H1 (cell line): ENCODE data around the gene CTNNA3. TPM values are rescaled to one million over a fixed set of nuclear protein-coding genes. Genes with fewer than 3 reads are reported as not detected.

Experiments
- CTCF ChIA-PET: fragments of 300-600 bp; sonication (Branson Sonifier 250); formaldehyde crosslinking; loops from one replicate; lab custom pipeline; 2021; ENCODE audit not compliant: partially characterized antibody; lab: Charles Lee
- POLR2A ChIA-PET: fragments of 300-600 bp; sonication (Branson Sonifier 250); formaldehyde crosslinking; loops from one replicate; lab custom pipeline; 2021; ENCODE audit warnings: inconsistent platforms; ENCODE audit not compliant: partially characterized antibody; lab: Charles Lee
- DNase-seq, 2 experiments: peaks; one replicate each; pipeline versions ENCODE4 v3.0.0 to v3.0.0-alpha.2; 2010 to 2022; ENCODE audit warnings: low spot score in 2 of 2, low read depth in 1 of 2, mixed read lengths in 1 of 2
- FAIRE-seq: peaks from 2 replicates; lab custom pipeline; 2011; peaks lifted over from hg19 to GRCh38; lab: Jason Lieb, UNC
- H2AFZ ChIP-seq: 2 replicates; pipeline ENCODE4 v1.8.1; 2012; ENCODE audit warnings: low read length, inconsistent platforms
- H2AK5ac ChIP-seq: 2 replicates; pipeline ENCODE4 v1.6.1; 2013; ENCODE audit warnings: low read depth, low read length
- H2BK120ac ChIP-seq: replicated peaks from 2 replicates; pipeline ENCODE3; 2013; ENCODE audit warnings: low read depth, low read length, inconsistent platforms
- H2BK12ac ChIP-seq: 2 replicates; pipeline ENCODE4 v1.6.1; 2013; ENCODE audit warnings: low read depth, low read length
- H2BK15ac ChIP-seq: 2 replicates; pipeline ENCODE4 v1.6.1; 2013; ENCODE audit warnings: low read length
- H2BK20ac ChIP-seq: 2 replicates; pipeline ENCODE4 v1.6.1; 2013; ENCODE audit warnings: low read length
- H2BK5ac ChIP-seq: 2 replicates; pipeline ENCODE4 v1.6.1; 2013; ENCODE audit warnings: low read depth, low read length
- H3K14ac ChIP-seq: 2 replicates; pipeline ENCODE4 v1.6.1; 2013; ENCODE audit warnings: inconsistent platforms; ENCODE audit not compliant: insufficient read length
- H3K18ac ChIP-seq: 2 replicates; pipeline ENCODE4 v1.6.1; 2013; ENCODE audit warnings: low read length; ENCODE audit errors: extremely low read depth
- H3K23ac ChIP-seq: 2 replicates; pipeline ENCODE4 v1.6.1; 2013; ENCODE audit warnings: inconsistent platforms; ENCODE audit not compliant: insufficient read length
- H3K23me2 ChIP-seq: 2 replicates; pipeline ENCODE4 v1.6.1; 2013; ENCODE audit warnings: low read depth, low read length
- H3K27ac ChIP-seq: 2 replicates; pipeline ENCODE4 v1.6.1; 2011; ENCODE audit warnings: low read depth, low read length, inconsistent platforms
- H3K27me3 ChIP-seq, 4 experiments: replicated peaks in 1 of 4; 1 replicate in 1 of 4; 2 replicates in 3 of 4; pipeline versions ENCODE4 v1.6.1 to v1.8.1; 2011 to 2013; ENCODE audit warnings: low read length in 3 of 4, mild to moderate bottlenecking in 3 of 4, inconsistent platforms in 2 of 4, mixed read lengths in 2 of 4, moderate library complexity in 1 of 4; ENCODE audit not compliant: control insufficient read depth in 3 of 4, insufficient read depth in 3 of 4; ENCODE audit errors: extremely low read depth in 1 of 4
- H3K36me3 ChIP-seq, 4 experiments: 2 replicates each; pipeline versions ENCODE4 v1.6.1 to v1.8.1; 2011 to 2013; ENCODE audit warnings: mild to moderate bottlenecking in 4 of 4, low read length in 3 of 4, moderate library complexity in 2 of 4, control low read depth in 1 of 4, inconsistent platforms in 1 of 4; ENCODE audit not compliant: insufficient read depth in 4 of 4, control insufficient read depth in 2 of 4
- H3K4ac ChIP-seq: replicated peaks from 2 replicates; pipeline ENCODE3; 2013; ENCODE audit warnings: low read length, low read depth, mixed read lengths, inconsistent platforms; ENCODE audit not compliant: insufficient read length
- H3K4me1 ChIP-seq, 4 experiments: replicated peaks in 1 of 4; 1 replicate in 1 of 4; 2 replicates in 3 of 4; pipeline versions ENCODE4 v1.6.1 to v1.8.1; 2011 to 2013; ENCODE audit warnings: low read length in 3 of 4, inconsistent platforms in 2 of 4, mixed read lengths in 1 of 4; ENCODE audit not compliant: insufficient read depth in 4 of 4, control insufficient read depth in 3 of 4
- H3K4me2 ChIP-seq, 2 experiments: 2 replicates each; pipeline versions ENCODE4 v1.6.1 to v1.8.1; 2011 to 2013; ENCODE audit warnings: low read depth in 2 of 2, low read length in 2 of 2, control low read depth in 1 of 2, inconsistent platforms in 1 of 2, mild to moderate bottlenecking in 1 of 2; ENCODE audit not compliant: insufficient read depth in 1 of 2
- H3K4me3 ChIP-seq, 4 experiments: fragments of 200-600, 300-600 bp in 1 of 4; sonication (generic), shearing (Covaris generic), sonication (Bioruptor Twin) in 1 of 4; 2 replicates each; pipeline versions ENCODE4 v1.5.1 to v1.8.1; 2011 to 2016; ENCODE audit warnings: low read length in 4 of 4, low read depth in 3 of 4, control low read depth in 2 of 4, inconsistent platforms in 2 of 4, mild to moderate bottlenecking in 2 of 4, mixed read lengths in 1 of 4, moderate library complexity in 1 of 4; ENCODE audit not compliant: insufficient read depth in 2 of 4; ENCODE audit errors: extremely low read depth in 1 of 4
- H3K56ac ChIP-seq: replicated peaks from 2 replicates; pipeline ENCODE3; 2013; ENCODE audit warnings: low read depth, mild to moderate bottlenecking, mixed read lengths, low read length, inconsistent platforms; ENCODE audit not compliant: insufficient read length
- H3K79me1 ChIP-seq: 2 replicates; pipeline ENCODE4 v1.6.1; 2013; ENCODE audit warnings: low read depth, low read length, control low read depth
- H3K79me2 ChIP-seq, 2 experiments: 2 replicates each; pipeline versions ENCODE4 v1.6.1 to v1.8.1; 2012 to 2013; ENCODE audit warnings: low read length in 2 of 2, mild to moderate bottlenecking in 2 of 2, inconsistent platforms in 1 of 2; ENCODE audit not compliant: insufficient read depth in 2 of 2, control insufficient read depth in 1 of 2
- H3K9ac ChIP-seq, 4 experiments: replicated peaks in 1 of 4; 1 replicate in 1 of 4; 2 replicates in 3 of 4; pipeline versions ENCODE4 v1.6.1 to v1.8.1; 2011 to 2013; ENCODE audit warnings: low read depth in 3 of 4, low read length in 3 of 4, control low read depth in 2 of 4, mild to moderate bottlenecking in 2 of 4, moderate library complexity in 2 of 4, inconsistent platforms in 1 of 4; ENCODE audit errors: extremely low read depth in 1 of 4
- H3K9me3 ChIP-seq, 2 experiments: 2 replicates each; pipeline versions ENCODE4 v1.6.1 to v1.8.1; 2012 to 2013; ENCODE audit warnings: mild to moderate bottlenecking in 2 of 2, moderate library complexity in 2 of 2, control low read depth in 1 of 2, inconsistent platforms in 1 of 2, low read depth in 1 of 2, low read length in 1 of 2, mixed read lengths in 1 of 2; ENCODE audit not compliant: insufficient read depth in 2 of 2
- H4K20me1 ChIP-seq, 2 experiments: replicated peaks in 1 of 2; 2 replicates each; pipeline versions ENCODE3 to v1.8.1; 2011 to 2013; ENCODE audit warnings: inconsistent platforms in 2 of 2, low read length in 2 of 2, mild to moderate bottlenecking in 1 of 2; ENCODE audit not compliant: insufficient read depth in 2 of 2, control insufficient read depth in 1 of 2
- H4K5ac ChIP-seq: 2 replicates; pipeline ENCODE4 v1.6.1; 2013; ENCODE audit warnings: low read length, low read depth, mixed read lengths, inconsistent platforms; ENCODE audit not compliant: insufficient read length
- H4K8ac ChIP-seq: 2 replicates; pipeline ENCODE4 v1.8.0; 2013; ENCODE audit warnings: mild to moderate bottlenecking, moderate library complexity, low read length, inconsistent platforms; ENCODE audit not compliant: insufficient read depth; ENCODE audit errors: extremely low read depth
- H4K91ac ChIP-seq: replicated peaks from 2 replicates; pipeline ENCODE3; 2013; ENCODE audit warnings: low read length, mixed read lengths, inconsistent platforms; ENCODE audit not compliant: insufficient read length
- CBX8 ChIP-seq: fragments of 300-800, 300-1000 bp; sonication (generic); IDR thresholded peaks from 2 replicates; pipeline ENCODE4 v1.7.1; 2016; ENCODE audit warnings: low read depth, low read length, borderline replicate concordance
- SP1 ChIP-seq: IDR thresholded peaks from 2 replicates; pipeline ENCODE4 v1.6.1; 2011; ENCODE audit warnings: low read depth, low read length
- ZNF274 ChIP-seq: IDR thresholded peaks from 2 replicates; pipeline ENCODE4 v1.7.0; 2012; ENCODE audit warnings: low read length, borderline replicate concordance; ENCODE audit errors: extremely low read depth
- WGBS, 2 experiments: shearing (Covaris generic) in 1 of 2; methylation state at CpG; one replicate each; pipeline versions ENCODE4 v1.1.6 to v1.1.7; 2013 to 2015; ENCODE audit warnings: low lambda C conversion rate in 2 of 2, mixed read lengths in 2 of 2, inconsistent platforms in 1 of 2, low coverage in 1 of 2, missing lambda C conversion rate in 1 of 2; ENCODE audit not compliant: insufficient replicate concordance in 2 of 2, insufficient coverage in 1 of 2, insufficient read length in 1 of 2; ENCODE audit errors: extremely low coverage in 1 of 2, missing lambda C conversion rate in 1 of 2; 5-methylcytosine and 5-hydroxymethylcytosine counted together
- polyA plus RNA-seq, 7 experiments: library from polyadenylated mRNA; depleted of rRNA in 3 of 7; stranded (reverse) in 5 of 7; unstranded in 2 of 7; fragments of >200 nt in 5 of 7; fragments of 200-250 nt in 2 of 7; gene quantifications; 1 replicate in 5 of 7; 2 replicates in 1 of 7; 4 replicates in 1 of 7; pipeline versions ENCODE4 v1.2.1 to v1.2.3, GENCODE V29; 2011 to 2013; ENCODE audit warnings: missing spikeins in 2 of 7, mixed read lengths in 2 of 7
- total RNA-seq: library from RNA; stranded (reverse); fragmentation: NEBNext Ultra II Directional; extraction: Animal tissue kit (Norgen Biotek cat#: 25700); gene quantifications from 2 replicates; pipeline ENCODE4 v1.2.1, GENCODE V29; 2021

CTNNA3 gene
- total and polyA plus RNA-seq, 2 of the 8 experiments (the other 6 are each of a cell fraction or from before 2014, with no cell fraction given): 1.3 to 1.5 TPM

- no peak overlapping the region for H2BK120ac ChIP-seq
- H3K9ac ChIP-seq: no peak overlapping the region
- H2BK5ac ChIP-seq: no peak overlapping the region
- H3K4me2 ChIP-seq: no peak overlapping the region
- H4K5ac ChIP-seq: no peak overlapping the region
- H3K18ac ChIP-seq: no peak overlapping the region
- H2BK12ac ChIP-seq: no peak overlapping the region
- no peaks in the 10 kb centered on the region; the same call in 1 of the 2 replicates for H3K23me2 ChIP-seq
- no peak overlapping the region for H3K14ac ChIP-seq
- 94% methylated on average over 3 of the region's 3 CpGs; no CpG with 5 or more reads in 1 of the 2 experiments for WGBS, 2 experiments
- H3K4ac ChIP-seq: no peak overlapping the region
- no peaks in the 10 kb centered on the region for H3K79me1 ChIP-seq
- H3K56ac ChIP-seq: no peak overlapping the region
- H2BK15ac ChIP-seq: no peak overlapping the region
- no peak overlapping the region for H2BK20ac ChIP-seq
- H2AK5ac ChIP-seq: no peak overlapping the region
- no peak overlapping the region for H4K91ac ChIP-seq
- 0 out of 4 replicates have a peak, but pooled peaks cover 0 to 2% of the 10 kb centered on the region in 2 experiments for H3K9me3 ChIP-seq
- H3K4me3 ChIP-seq: no peak overlapping the region
- no peak for FAIRE-seq
- no peaks in the 10 kb centered on the region for H3K36me3 ChIP-seq
- no peak overlapping the region for H3K23ac ChIP-seq
- no peaks in the 10 kb centered on the region for H4K20me1 ChIP-seq
- H4K8ac ChIP-seq: no peak overlapping the region
- no peak for TF ChIP-seq ZNF274
- TF ChIP-seq CBX8: no peak
- no peak for TF ChIP-seq SP1
- TF ChIP-seq, all 59 proteins: peak for 0
- no peaks in the 10 kb centered on the region for H3K27me3 ChIP-seq
- CTCF ChIA-PET: no interaction called here
- H3K27ac ChIP-seq: no peak overlapping the region
- no peaks in the 10 kb centered on the region for H3K4me1 ChIP-seq
- no peaks in the 10 kb centered on the region for H3K79me2 ChIP-seq
- POLR2A ChIA-PET: no interaction called here
- H2AFZ ChIP-seq: no peak overlapping the region
- no peak for DNase-seq
Measured at GRCh38 chr10:67302701-67303100, 393.3 kb downstream of the CTNNA3 start.
